K562 (cell line): Measurements from ENCODE around the gene GPRIN2. TPM values are rescaled to one million over a fixed set of nuclear protein-coding genes. Genes with fewer than 3 reads are reported as not detected.
A peak's percentile ranks its signal among the peaks of the same experiment; 100 is the strongest.

Experiments
- ATAC-seq: fragments of 200-7000 bp; cut with Tn5 transposase; 3 replicates; pipeline ENCODE4 v1.9.1; 2020; ENCODE audit warnings: moderate library complexity
- BruUV-seq: library from RNA; stranded (reverse); fragments of 400-500 nt; replicated peaks from 2 replicates; lab custom pipeline; 2021; lab: Mats Ljungman, UMichigan
- CTCF ChIA-PET: fragments of 300-600 bp; formaldehyde crosslinking; extraction: SDS; loops from one replicate; lab custom pipeline; 2021; ENCODE audit warnings: low intra/inter-chr PET ratio; lab: Yijun Ruan, JAX
- POLR2A ChIA-PET: fragments of 300-600, 350-650 bp; sonication (Branson Sonifier 250); formaldehyde crosslinking; extraction: SDS; loops from one replicate; lab custom pipeline; 2021; ENCODE audit warnings: antibody characterized with exemption, inconsistent platforms; lab: Yijun Ruan, JAX
- DNase-seq, 4 experiments: peaks; one replicate each; pipeline versions ENCODE4 v3.0.0 to v3.0.0-alpha.2; 2011 to 2018; ENCODE audit warnings: low spot score in 3 of 4, mixed read lengths in 3 of 4; ENCODE audit errors: extremely low read depth in 1 of 4
- FAIRE-seq: peaks from 2 replicates; lab custom pipeline; 2011; peaks lifted over from hg19 to GRCh38; lab: Jason Lieb, UNC
- H2AFZ ChIP-seq: 2 replicates; pipeline ENCODE4 v1.6.0; 2011; ENCODE audit warnings: low read depth, low read length, control low read depth, inconsistent platforms
- H3K27ac ChIP-seq: fragments of 200-600 bp; 3 replicates; pipeline ENCODE4 v1.8.0; 2011; ENCODE audit warnings: low read depth, mild to moderate bottlenecking, control low read depth, inconsistent platforms, low read length, moderate library complexity, mixed read lengths; ENCODE audit errors: extremely low read depth
- H3K27me3 ChIP-seq, 2 experiments: fragments of 300-600 bp in 1 of 2; 2 replicates in 1 of 2; 3 replicates in 1 of 2; pipeline versions ENCODE4 v1.6.0 to v1.8.0; 2011; ENCODE audit warnings: inconsistent platforms in 2 of 2, low read length in 2 of 2, mild to moderate bottlenecking in 1 of 2, mixed read lengths in 1 of 2, moderate library complexity in 1 of 2; ENCODE audit not compliant: control insufficient read depth in 2 of 2, insufficient read depth in 2 of 2
- H3K36me3 ChIP-seq: fragments of 300-600 bp; 3 replicates; pipeline ENCODE4 v1.8.0; 2011; ENCODE audit warnings: mild to moderate bottlenecking, low read length, inconsistent platforms; ENCODE audit not compliant: control insufficient read depth, insufficient read depth
- H3K4me1 ChIP-seq, 2 experiments: fragments of 200-600 bp in 1 of 2; replicated peaks in 1 of 2; 2 replicates in 1 of 2; 3 replicates in 1 of 2; pipeline versions ENCODE4 v1.5.1 to v1.8.0; 2011; ENCODE audit warnings: inconsistent platforms in 2 of 2, low read length in 2 of 2, mild to moderate bottlenecking in 1 of 2, mixed read lengths in 1 of 2, moderate library complexity in 1 of 2; ENCODE audit not compliant: control insufficient read depth in 2 of 2, insufficient read depth in 2 of 2
- H3K4me2 ChIP-seq: 2 replicates; pipeline ENCODE4 v1.6.1; 2011; ENCODE audit warnings: low read length, control low read depth, inconsistent platforms, mixed read lengths; ENCODE audit not compliant: insufficient read depth
- H3K4me3 ChIP-seq: fragments of 200-600 bp; sonication (generic), shearing (Covaris generic); 2 replicates; pipeline ENCODE4 v1.5.1; 2016; ENCODE audit warnings: control low read depth, inconsistent platforms
- H3K79me2 ChIP-seq: fragments of 200-600 bp; 3 replicates; pipeline ENCODE4 v1.8.0; 2011; ENCODE audit warnings: low read length, inconsistent platforms; ENCODE audit not compliant: control insufficient read depth, insufficient read depth
- H3K9ac ChIP-seq, 2 experiments: 2 replicates each; pipeline versions ENCODE4 v1.6.0 to v1.6.1; 2011; ENCODE audit warnings: low read depth in 2 of 2, low read length in 2 of 2, control low read depth in 1 of 2, inconsistent platforms in 1 of 2, mild to moderate bottlenecking in 1 of 2, mixed read lengths in 1 of 2; ENCODE audit not compliant: insufficient read depth in 1 of 2
- H3K9me1 ChIP-seq: one replicate; pipeline ENCODE4 v1.6.0; 2011; ENCODE audit warnings: inconsistent platforms, mild to moderate bottlenecking, low read length, moderate library complexity; ENCODE audit not compliant: control insufficient read depth, insufficient read depth
- H3K9me3 ChIP-seq: replicated peaks from 2 replicates; pipeline ENCODE4 v1.5.1; 2011; ENCODE audit warnings: low read depth, low read length, inconsistent platforms; ENCODE audit not compliant: control insufficient read depth, insufficient read depth
- H4K20me1 ChIP-seq: replicated peaks from 2 replicates; pipeline ENCODE4 v1.6.1; 2011; ENCODE audit warnings: low read length, inconsistent platforms, mixed read lengths; ENCODE audit not compliant: control insufficient read depth, insufficient read depth
- EGR1 ChIP-seq: fragments of 450-650 bp; conservative IDR thresholded peaks from 2 replicates; pipeline ENCODE4 v1.6.1; 2017; ENCODE audit warnings: mild to moderate bottlenecking
- HMGN3 ChIP-seq: IDR thresholded peaks from 2 replicates; pipeline ENCODE4 v1.6.1; 2011; ENCODE audit warnings: borderline replicate concordance, low read depth, mild to moderate bottlenecking, mixed read lengths, low read length; ENCODE audit not compliant: insufficient read length; ENCODE audit errors: extremely low read depth
- ZC3H4 ChIP-seq: sonication (generic); formaldehyde crosslinking; IDR thresholded peaks from 2 replicates; pipeline ENCODE4 v1.9.0; 2021; ENCODE audit warnings: missing genetic modification reagents, borderline replicate concordance
- WGBS: fragments of 100-300 bp; shearing (Covaris generic); methylation state at CpG from one replicate; pipeline ENCODE4 v1.1.6; 2016; ENCODE audit warnings: low coverage, mixed read lengths; ENCODE audit not compliant: insufficient coverage; ENCODE audit errors: missing lambda C conversion rate; 5-methylcytosine and 5-hydroxymethylcytosine counted together
- in situ Hi-C: fragments of 300-500 bp; cut with MboI; formaldehyde crosslinking; loops from 4 replicates; pipeline ENCODE4 v1.15.0; 2018; ENCODE audit warnings: inconsistent platforms, mixed read lengths
- intact Hi-C: fragments of 100-400 bp; cut with micrococcal nuclease; formaldehyde crosslinking; loops from 2 replicates; pipeline ENCODE4 v1.14.2; 2022
- polyA plus RNA-seq, 8 experiments: library from polyadenylated mRNA; depleted of rRNA in 4 of 8; stranded (reverse) in 5 of 8; unstranded in 3 of 8; fragments of >200 nt; fragmentation: Nextera tagmentation in 2 of 8; fragmentation: Illumina TruSeq in 1 of 8; extraction: Ambion mirVana in 2 of 8; extraction: Trizol in 1 of 8; gene quantifications; 2 replicates each; pipeline versions ENCODE4 v1.2.1 to v1.2.3, GENCODE V29; 2011 to 2014; ENCODE audit warnings: inconsistent platforms in 1 of 8, missing spikeins in 1 of 8
- total RNA-seq, 7 experiments: library from RNA; depleted of rRNA in 6 of 7; stranded (reverse); fragments of >200 nt in 6 of 7; fragmentation: Illumina TruSeq in 2 of 7; extraction: Trizol in 2 of 7; gene quantifications; 2 replicates each; pipeline versions ENCODE4 v1.2.1 to v1.2.3, GENCODE V29; 2011 to 2021; ENCODE audit warnings: low replicate concordance in 1 of 7
- TF ChIP-seq, protein P1 (sequence below): fragments of 250-450 bp; sonication (Bioruptor Pico); IDR thresholded peaks from 2 replicates; pipeline ENCODE4 v1.4.0; 2020; ENCODE audit warnings: borderline replicate concordance

The GPRIN2 gene
- total and polyA plus RNA-seq, 9 of the 15 experiments (the other 6 are each of a cell fraction or from before 2014, with no cell fraction given) = not detected

DNA sequence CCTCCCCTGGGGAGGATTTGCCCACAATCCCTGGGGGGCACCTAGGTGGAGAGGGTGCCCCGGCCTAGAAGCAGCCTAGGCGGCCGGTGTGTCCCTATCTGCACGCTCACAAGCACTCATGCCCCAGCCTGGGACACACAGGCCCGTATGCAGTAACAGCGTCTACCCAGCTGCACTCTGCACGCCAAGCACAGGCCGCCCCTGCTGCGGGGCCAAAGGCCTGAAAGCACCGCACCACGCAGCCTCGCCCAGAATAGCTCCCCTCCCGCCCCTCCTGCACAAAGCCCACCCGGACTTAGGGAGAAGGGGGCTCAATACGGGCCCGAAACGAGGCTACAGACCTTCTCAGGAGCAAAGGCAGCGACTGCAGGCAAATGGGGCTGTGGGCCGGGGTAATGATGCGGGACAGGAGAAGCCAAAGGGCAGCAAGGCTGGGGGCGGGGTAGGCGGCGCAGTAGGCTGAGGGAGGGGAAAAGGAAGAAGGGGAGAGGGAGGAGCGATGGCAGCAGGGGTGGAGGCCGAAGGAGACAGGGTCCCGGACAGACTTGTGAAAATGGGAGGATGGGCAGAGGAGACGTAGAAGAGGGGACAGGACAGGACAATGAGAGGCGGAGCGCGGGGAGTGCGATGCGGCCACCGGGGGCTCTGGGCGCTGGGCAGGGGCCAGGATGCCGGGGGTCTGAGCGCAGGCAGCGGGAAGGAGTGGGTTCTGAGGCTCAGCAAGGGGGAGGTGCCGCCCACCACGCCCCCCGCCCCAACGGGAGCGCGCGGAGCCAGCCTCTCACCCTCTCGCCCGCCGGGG, 544 bp downstream of the GPRIN2 start:
- POLR2A ChIA-PET = interaction anchor here (0.7 to 1.4 kb wide), 3 partner anchors 9 to 12 kb away, joined by 3 to 4 read pairs (median 3); no protein-coding TSS in a partner anchor
- in situ Hi-C loops = loop anchor here (5.0 kb wide), 1 partner anchor 1221 kb away; no protein-coding TSS in a partner anchor
- no peak overlapping the region for H2AFZ ChIP-seq
- no TSS peak for BruUV-seq
- 0 out of 2 replicates have a peak, but pooled peaks have one; percentile 7 for TF ChIP-seq EGR1
- TF ChIP-seq HMGN3 = peak; percentile 52
- no peak for TF ChIP-seq ZC3H4 (CRISPR knock-in tag)
- TF ChIP-seq, protein P1, sequence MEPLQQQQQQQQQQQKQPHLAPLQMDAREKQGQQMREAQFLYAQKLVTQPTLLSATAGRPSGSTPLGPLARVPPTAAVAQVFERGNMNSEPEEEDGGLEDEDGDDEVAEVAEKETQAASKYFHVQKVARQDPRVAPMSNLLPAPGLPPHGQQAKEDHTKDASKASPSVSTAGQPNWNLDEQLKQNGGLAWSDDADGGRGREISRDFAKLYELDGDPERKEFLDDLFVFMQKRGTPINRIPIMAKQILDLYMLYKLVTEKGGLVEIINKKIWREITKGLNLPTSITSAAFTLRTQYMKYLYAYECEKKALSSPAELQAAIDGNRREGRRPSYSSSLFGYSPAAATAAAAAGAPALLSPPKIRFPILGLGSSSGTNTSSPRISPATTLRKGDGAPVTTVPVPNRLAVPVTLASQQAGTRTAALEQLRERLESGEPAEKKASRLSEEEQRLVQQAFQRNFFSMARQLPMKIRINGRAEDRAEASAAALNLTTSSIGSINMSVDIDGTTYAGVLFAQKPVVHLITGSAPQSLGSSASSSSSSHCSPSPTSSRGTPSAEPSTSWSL (CRISPR knock-in tag) = no peak
- TF ChIP-seq, all 486 proteins: peak for 2
- intact Hi-C loops = no loop called here
- Histone ChIP-seq H3K4me3 (no peak overlapping the region), H3K9me1 (no peaks in the 10 kb centered on the region), H4K20me1 (peaks cover 52% of the 10 kb centered on the region), H3K79me2 (no peaks in the 10 kb centered on the region), H3K4me2 (no peak overlapping the region), H3K4me1 (peaks cover 3 to 15% of the 10 kb centered on the region in 2 experiments; a peak in 4 of 5 replicates), H3K9ac (no peak overlapping the region; a peak in 1 of 4 replicates), H3K27me3 (peaks cover 35 to 88% of the 10 kb centered on the region in 2 experiments), H3K36me3 (no peaks in the 10 kb centered on the region), H3K27ac (no peak overlapping the region), H3K9me3 (no peaks in the 10 kb centered on the region)
- CTCF ChIA-PET = no interaction called here
- peak; percentile 5; the same call in 1 of the 3 replicates for ATAC-seq
- no peak for FAIRE-seq
- 20% methylated on average over 47 of the region's 47 CpGs for WGBS
- DNase-seq = no peak
